Neuron (in vitro differentiated cells): Measurements from ENCODE around the gene COX6A1.
"Not testable (repeated sequence)": the region's sequence is repeated elsewhere in the genome, so short reads cannot be mapped to it uniquely, and the experiment has no call there.

Source experiments
- H2AFZ ChIP-seq: one replicate; pipeline ENCODE4 v1.6.1; 2013; ENCODE audit warnings: low read depth, mild to moderate bottlenecking, inconsistent platforms, low read length, moderate library complexity
- H3K27me3 ChIP-seq: one replicate; pipeline ENCODE4 v1.6.1; 2013; ENCODE audit warnings: low read length; ENCODE audit not compliant: insufficient read depth
- H3K36me3 ChIP-seq: one replicate; pipeline ENCODE4 v1.6.1; 2013; ENCODE audit warnings: low read length; ENCODE audit not compliant: insufficient read depth
- H3K4me1 ChIP-seq: one replicate; pipeline ENCODE4 v1.6.1; 2013; ENCODE audit warnings: low read length; ENCODE audit not compliant: insufficient read depth
- H3K4me3 ChIP-seq: 2 replicates; pipeline ENCODE4 v1.5.1; 2013; ENCODE audit warnings: mild to moderate bottlenecking, low read length, moderate library complexity
- H3K9me3 ChIP-seq: one replicate; pipeline ENCODE4 v1.6.1; 2013; ENCODE audit warnings: low read length

COX6A1 gene

DNA sequence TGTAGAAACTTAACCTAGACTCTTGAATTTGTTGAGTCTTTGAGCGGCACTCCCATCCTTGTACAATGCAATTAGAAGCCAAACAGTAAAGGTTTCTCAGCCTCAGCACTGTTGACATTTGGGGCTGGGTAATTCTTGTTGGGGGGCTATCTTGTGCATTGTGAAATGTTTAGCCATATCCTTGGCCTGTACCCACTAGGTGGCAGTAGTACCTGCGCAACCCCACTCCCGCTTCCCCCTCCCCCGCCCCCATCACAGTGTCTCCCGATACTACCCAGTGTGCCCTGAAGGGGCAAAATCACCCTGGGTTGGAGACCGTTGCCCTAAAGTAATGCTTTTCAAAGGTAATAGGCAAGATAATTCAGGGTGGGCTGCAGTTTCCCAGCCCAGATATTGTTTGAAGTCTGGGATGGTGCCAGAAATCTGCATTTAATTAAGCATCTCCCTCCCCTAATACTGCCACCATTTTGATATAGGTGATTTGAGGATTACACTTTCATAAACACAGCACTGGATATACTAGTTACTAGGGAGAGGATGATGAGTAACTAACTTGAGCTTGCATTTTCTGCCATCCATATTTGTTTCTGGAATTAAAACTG, 1.8 kb downstream of the COX6A1 start:
- Histone ChIP-seq H3K9me3 (no peaks in the 10 kb centered on the region), H3K4me3 (no peak overlapping the region), H3K4me1 (peaks cover 32% of the 10 kb centered on the region), H3K27me3 (no peaks in the 10 kb centered on the region), H2AFZ (no peak overlapping the region), H3K36me3 (peaks cover 36% of the 10 kb centered on the region)

DNA sequence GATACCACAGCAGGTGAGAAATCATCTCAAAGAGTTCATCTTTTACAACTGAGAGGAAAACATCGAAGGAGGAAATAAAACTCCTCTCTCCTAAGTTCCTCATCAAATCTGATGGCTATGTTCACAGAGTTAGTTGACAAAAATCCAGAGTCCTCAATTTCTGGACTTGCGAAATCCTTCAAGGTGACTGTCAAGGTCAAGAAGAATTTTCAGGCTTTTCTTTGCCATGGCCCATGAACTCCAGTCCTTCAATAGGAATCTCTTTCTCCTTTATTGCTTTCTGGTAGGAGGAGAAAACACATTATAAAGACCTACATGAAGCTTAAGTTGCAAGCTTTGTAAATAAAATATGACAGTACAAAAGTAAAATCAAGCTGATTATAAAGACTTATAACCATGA, 6.8 kb downstream of the COX6A1 start:
- no peaks in the 10 kb centered on the region for H3K27me3 ChIP-seq
- no peak overlapping the region for H2AFZ ChIP-seq
- H3K36me3 ChIP-seq: peaks cover 46% of the 10 kb centered on the region
- H3K4me1 ChIP-seq: peaks cover 29% of the 10 kb centered on the region
- H3K9me3 ChIP-seq: no peaks in the 10 kb centered on the region
- H3K4me3 ChIP-seq: peak overlapping the region; percentile 91

DNA sequence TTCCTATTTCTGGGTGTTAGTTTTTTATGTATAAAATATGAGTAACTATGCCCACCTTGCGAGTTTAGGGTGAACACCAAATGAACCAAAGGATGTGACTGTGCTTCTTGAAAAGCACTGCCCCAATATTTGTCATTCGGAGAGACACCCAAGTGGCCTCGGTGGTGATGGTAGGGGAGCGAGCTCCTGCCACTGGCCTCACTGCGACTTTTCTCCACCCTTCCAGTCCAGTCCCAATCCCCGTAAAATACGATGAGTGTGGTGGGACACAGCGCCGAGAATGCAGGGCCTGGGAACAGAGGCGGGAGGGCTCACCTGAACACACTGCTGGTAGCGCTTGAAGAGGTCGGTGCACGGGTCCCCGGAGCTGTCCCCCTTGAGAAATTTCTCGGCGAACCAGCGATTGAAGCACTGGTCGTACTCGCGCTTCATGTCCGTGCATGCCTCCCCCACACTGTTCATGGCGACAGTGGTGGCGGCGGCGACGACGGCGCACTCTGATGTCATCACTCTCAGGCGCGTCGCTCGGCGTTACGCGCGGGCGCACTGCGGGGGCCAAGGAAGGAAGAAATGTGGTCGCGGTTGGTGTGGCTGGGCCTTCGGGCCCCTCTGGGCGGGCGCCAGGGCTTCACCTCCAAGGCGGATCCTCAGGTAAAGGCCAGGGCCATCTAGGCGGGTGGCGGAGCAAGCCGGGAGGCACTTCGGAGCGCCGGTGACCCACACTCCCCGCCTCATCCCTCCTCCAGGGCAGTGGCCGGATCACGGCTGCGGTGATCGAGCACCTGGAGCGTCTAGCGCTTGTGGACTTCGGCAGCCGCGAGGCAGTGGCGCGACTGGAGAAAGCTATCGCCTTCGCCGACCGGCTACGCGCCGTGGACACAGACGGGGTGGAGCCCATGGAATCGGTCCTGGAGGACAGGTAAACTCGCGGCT, 8.3 kb downstream of the COX6A1 start, which contains the start of the genes GATC and TRIAP1:
TSS of gene GATC (plus strand) at position 534 of the 933 bp plus-strand sequence. CDS start at position 571, 37 bp downstream.
TSS of gene TRIAP1 (minus strand) at position 474 of the 933 bp plus-strand sequence. CDS start at position 462, 12 bp downstream.
- H3K36me3 ChIP-seq: peaks cover 45% of the 10 kb centered on the region
- peak within 1 kb of the TSS; percentile 91 for H3K4me3 ChIP-seq
- peak within 1 kb of the TSS; percentile 33 for H2AFZ ChIP-seq
- no peaks in the 10 kb centered on the region for H3K9me3 ChIP-seq
- peaks cover 26% of the 10 kb centered on the region for H3K4me1 ChIP-seq
- no peaks in the 10 kb centered on the region for H3K27me3 ChIP-seq

DNA sequence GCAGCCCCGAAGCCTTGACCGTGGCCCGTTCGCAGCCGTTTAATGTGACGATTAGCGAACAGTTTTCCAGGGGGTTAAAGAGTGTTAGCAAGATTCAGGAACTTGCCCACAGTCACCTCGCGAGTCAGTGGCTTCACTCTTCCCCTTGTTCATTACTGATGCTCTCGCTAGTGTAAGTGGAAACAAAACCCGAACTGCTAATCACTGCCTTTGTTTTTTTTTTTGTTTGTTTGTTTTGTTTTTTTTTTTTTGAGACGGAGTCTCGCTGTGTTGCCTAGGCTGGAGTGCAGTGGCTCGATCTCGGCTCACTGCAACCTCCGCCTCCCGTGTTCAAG, 8.9 kb downstream of the COX6A1 start:
- Histone ChIP-seq H3K4me1 (peaks cover 26% of the 10 kb centered on the region), H2AFZ (peak overlapping the region; percentile 33), H3K36me3 (peaks cover 44% of the 10 kb centered on the region), H3K4me3 (peak overlapping the region; percentile 91)
- H3K27me3 ChIP-seq, H3K9me3 ChIP-seq: not testable (repeated sequence)

DNA sequence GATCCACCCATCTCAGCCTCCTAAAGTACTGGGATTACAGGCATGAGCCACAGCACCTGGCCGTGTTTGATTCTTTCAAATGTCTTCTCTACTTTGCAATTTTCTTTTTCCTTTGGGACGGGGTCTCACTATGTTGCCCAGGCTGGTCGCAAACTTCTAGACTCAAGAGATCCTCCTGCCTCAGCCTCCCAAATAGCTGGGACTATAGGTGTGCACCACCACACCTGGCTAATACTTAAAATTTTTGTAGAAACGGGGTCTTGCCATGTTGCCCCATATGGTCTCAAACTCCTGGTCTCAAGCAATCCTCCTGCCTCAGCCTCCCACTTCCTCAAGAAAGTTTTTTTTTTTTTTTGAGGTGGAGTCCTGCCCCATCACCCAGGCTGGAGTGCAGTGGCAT, 10.1 kb downstream of the COX6A1 start:
- no peak overlapping the region for H2AFZ ChIP-seq
- H3K9me3 ChIP-seq: no peaks in the 10 kb centered on the region
- peaks cover 26% of the 10 kb centered on the region for H3K4me1 ChIP-seq
- H3K4me3 ChIP-seq: no peak overlapping the region
- H3K27me3 ChIP-seq: no peaks in the 10 kb centered on the region
- peaks cover 42% of the 10 kb centered on the region for H3K36me3 ChIP-seq

DNA sequence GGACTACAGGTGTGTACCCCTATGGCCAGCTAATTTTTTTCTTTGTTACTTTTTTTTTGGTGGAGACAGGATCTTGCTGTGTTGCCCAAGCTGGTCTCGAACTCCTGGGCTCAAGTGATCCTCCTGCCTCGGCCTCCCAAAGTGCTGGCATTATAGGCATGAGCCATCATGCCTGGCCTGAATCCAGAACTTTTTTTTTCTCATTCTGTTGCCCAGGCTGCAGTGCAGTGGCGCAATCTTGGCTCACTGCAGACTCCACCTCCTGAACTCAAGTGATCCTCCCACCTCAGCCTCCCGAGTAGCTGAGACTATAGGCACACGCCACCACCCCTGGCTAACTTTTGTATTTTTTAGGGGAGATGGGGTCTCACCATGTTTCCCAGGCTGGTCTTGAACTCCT, 14.6 kb downstream of the COX6A1 start:
- not testable (repeated sequence) for H2AFZ ChIP-seq, H3K4me3 ChIP-seq, H3K4me1 ChIP-seq, H3K27me3 ChIP-seq, H3K9me3 ChIP-seq
- H3K36me3 ChIP-seq: peaks cover 51% of the 10 kb centered on the region

DNA sequence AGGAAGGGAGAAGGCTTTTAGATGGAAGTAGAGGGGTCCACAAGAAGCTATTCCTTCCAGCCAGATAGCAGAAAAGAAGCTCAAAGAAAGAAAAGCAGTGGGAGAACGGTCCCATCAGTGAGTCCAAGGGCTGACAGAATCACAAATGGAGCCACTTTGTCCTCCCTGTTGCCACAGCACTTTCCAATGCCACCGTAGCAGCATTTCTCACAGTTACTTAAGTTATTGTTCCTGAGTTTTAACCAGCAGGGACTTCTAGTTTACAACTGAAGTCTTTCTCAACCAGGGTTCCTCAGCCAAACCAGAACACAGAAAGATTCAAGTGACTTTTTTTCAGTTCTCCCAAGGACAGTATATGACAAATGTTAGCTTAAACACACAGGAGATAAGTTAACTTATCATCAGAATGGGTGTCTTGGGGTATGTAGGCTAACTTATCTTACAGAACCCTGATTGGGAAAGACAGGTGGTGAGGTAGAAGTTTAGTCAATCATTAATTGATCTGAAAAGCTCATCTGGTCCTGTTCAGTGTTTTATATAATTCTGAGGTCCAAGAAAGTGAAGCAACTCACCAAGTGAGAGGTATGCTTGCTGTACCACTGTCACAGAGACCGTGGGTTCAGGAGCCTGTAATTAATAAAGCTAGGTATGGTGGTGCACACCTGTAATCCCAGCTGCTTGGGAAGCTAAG, 15.3 kb downstream of the COX6A1 start:
- H3K36me3 ChIP-seq: peaks cover 49% of the 10 kb centered on the region
- no peaks in the 10 kb centered on the region for H3K4me1 ChIP-seq
- H3K9me3 ChIP-seq: no peaks in the 10 kb centered on the region
- no peak overlapping the region for H3K4me3 ChIP-seq
- H2AFZ ChIP-seq: no peak overlapping the region
- H3K27me3 ChIP-seq: no peaks in the 10 kb centered on the region

DNA sequence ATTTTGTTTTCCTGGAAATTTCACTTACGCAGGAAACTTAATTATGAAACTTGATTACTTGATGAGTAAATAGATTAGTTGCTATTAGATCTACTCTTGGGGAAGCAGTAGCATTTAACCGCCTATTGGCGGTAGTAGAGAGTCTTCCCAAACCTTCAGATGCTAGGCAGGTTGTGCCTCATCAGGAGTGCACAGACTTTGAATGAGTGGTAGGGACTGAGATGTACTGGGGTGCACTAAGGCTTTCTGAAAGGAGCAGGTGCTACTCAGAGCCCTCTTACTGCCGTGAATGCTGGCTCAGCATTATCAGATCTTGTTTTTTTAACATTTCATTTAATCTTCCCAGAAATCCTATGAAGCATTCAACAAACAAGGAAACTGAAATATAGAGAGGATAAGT, 16.1 kb downstream of the COX6A1 start:
- no peak overlapping the region for H2AFZ ChIP-seq
- H3K9me3 ChIP-seq: no peaks in the 10 kb centered on the region
- H3K27me3 ChIP-seq: no peaks in the 10 kb centered on the region
- no peak overlapping the region for H3K4me3 ChIP-seq
- H3K36me3 ChIP-seq: peaks cover 56% of the 10 kb centered on the region
- no peaks in the 10 kb centered on the region for H3K4me1 ChIP-seq

DNA sequence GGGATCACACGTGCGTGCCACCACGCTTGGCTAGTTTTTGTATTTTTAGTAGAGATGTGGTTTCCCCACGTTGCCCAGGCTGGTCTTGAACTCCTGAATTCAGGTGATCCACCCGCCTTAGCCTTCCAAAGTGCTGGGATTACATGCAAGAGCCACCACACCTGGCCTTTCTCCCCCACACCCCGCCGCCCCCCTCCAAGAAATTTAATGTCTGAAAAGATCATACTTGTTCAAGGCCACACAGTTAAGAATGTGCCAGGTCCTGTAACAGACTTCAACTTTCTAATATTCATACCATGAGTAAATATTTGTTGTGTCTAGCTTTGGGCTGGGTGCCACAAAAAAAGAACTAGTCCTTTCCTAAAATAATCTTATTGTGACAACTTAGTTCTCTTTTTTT, 17.4 kb downstream of the COX6A1 start:
- Histone ChIP-seq H3K4me3 (no peak overlapping the region), H3K4me1 (no peaks in the 10 kb centered on the region), H3K36me3 (peaks cover 59% of the 10 kb centered on the region), H2AFZ (no peak overlapping the region), H3K27me3 (no peaks in the 10 kb centered on the region), H3K9me3 (no peaks in the 10 kb centered on the region)

DNA sequence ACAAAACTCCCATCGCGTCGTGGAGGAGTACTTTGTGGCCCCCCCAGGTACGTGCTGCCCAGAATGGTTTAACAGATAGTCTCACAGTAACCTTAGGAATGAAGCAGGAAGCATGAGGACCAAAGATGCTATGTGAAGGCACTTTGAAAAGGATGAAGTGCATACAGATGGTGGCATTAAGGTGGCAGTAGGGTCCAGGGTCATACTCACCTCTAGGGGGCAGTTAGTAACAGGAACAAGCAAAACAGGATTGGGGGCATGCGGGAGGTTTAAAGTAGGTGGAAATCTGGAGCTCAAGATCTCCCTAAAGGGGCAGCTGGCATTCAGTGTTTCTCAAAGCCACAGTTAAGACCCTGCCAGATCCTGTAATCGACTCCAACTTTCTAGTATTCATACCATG, 19.2 kb downstream of the COX6A1 start:
- Histone ChIP-seq H3K36me3 (peaks cover 71% of the 10 kb centered on the region), H3K9me3 (no peaks in the 10 kb centered on the region), H3K4me3 (no peak overlapping the region), H2AFZ (no peak overlapping the region), H3K4me1 (no peaks in the 10 kb centered on the region), H3K27me3 (no peaks in the 10 kb centered on the region)

DNA sequence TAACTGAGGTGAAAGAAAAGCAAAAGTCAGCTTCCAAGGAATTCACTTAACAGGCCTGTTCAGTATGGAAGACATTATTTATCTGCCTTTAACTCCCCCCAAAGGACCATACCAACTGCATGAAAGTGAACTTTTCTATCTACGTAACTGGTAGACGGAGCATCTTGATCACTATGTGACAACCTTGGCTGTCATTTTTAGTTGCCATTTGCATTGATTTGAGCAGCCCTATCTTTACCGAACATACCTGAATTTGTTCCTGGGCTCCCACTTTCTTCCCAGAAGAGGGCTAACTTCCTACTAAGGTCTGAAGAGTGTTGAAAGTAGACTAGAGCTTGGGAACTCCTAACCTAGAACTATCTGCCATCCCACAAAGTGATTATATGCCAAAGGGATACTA, 22.2 kb downstream of the COX6A1 start:
- H2AFZ ChIP-seq: no peak overlapping the region
- peaks cover 84% of the 10 kb centered on the region for H3K36me3 ChIP-seq
- no peaks in the 10 kb centered on the region for H3K4me1 ChIP-seq
- no peaks in the 10 kb centered on the region for H3K27me3 ChIP-seq
- no peaks in the 10 kb centered on the region for H3K9me3 ChIP-seq
- H3K4me3 ChIP-seq: no peak overlapping the region

DNA sequence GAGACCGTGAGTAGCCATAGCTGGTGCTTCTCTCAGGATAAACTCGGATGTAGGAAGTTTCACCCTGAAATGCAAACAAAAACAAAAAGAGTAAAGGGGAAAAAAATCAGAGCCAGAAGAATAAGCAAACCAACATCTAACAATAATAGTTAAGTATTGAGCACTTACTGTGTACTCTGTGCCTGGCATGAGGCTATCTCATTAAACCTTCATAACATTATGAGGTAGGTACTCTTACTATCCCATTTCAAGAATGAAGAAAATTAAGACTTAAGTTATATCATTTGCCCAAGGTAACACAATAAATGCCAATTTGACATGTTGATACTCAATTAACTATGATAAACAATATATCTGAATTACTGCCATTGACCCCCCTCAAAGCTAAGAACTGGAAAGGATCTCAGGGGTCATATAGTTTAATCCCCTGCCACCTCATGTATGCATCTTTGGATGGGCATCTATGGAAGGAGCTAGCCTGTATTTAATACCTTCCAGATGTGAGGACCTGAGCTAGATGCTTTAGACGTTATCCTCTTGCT, 24.3 kb downstream of the COX6A1 start:
- peaks cover 88% of the 10 kb centered on the region for H3K36me3 ChIP-seq
- no peak overlapping the region for H3K4me3 ChIP-seq
- H3K9me3 ChIP-seq: no peaks in the 10 kb centered on the region
- H3K27me3 ChIP-seq: no peaks in the 10 kb centered on the region
- no peak overlapping the region for H2AFZ ChIP-seq
- peaks cover 13% of the 10 kb centered on the region for H3K4me1 ChIP-seq

DNA sequence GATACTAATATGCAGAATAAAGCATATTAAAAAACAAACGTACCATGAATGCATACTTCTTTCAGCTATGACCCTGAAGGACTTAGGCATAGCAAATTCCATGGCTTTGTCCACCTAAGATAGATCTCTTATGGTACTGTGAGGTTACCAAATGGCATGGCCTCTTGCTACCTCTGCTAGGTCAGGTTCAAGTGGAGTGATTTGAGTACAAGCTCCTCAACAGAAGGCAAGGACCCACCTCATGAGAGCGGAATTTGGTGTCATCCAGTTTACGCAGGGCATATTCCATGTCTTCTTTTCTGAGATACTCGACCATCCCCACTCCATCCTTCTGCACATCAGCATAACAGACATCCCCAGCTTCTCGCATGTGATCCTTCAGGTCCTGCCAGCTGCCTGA, 25.8 kb downstream of the COX6A1 start:
- H2AFZ ChIP-seq: no peak overlapping the region
- H3K4me3 ChIP-seq: no peak overlapping the region
- no peaks in the 10 kb centered on the region for H3K27me3 ChIP-seq
- H3K36me3 ChIP-seq: peaks cover 83% of the 10 kb centered on the region
- no peaks in the 10 kb centered on the region for H3K9me3 ChIP-seq
- peaks cover 20% of the 10 kb centered on the region for H3K4me1 ChIP-seq
